Measurements from ENCODE around the gene TEDC1. TPM values are rescaled to one million over a fixed set of nuclear protein-coding genes. Genes with fewer than 3 reads are reported as not detected.

The TEDC1 gene
- polyA plus RNA-seq, 1 donor (not counting 4 experiments of a cell fraction or from before 2014, with no cell fraction given) = 5.0 TPM

DNA sequence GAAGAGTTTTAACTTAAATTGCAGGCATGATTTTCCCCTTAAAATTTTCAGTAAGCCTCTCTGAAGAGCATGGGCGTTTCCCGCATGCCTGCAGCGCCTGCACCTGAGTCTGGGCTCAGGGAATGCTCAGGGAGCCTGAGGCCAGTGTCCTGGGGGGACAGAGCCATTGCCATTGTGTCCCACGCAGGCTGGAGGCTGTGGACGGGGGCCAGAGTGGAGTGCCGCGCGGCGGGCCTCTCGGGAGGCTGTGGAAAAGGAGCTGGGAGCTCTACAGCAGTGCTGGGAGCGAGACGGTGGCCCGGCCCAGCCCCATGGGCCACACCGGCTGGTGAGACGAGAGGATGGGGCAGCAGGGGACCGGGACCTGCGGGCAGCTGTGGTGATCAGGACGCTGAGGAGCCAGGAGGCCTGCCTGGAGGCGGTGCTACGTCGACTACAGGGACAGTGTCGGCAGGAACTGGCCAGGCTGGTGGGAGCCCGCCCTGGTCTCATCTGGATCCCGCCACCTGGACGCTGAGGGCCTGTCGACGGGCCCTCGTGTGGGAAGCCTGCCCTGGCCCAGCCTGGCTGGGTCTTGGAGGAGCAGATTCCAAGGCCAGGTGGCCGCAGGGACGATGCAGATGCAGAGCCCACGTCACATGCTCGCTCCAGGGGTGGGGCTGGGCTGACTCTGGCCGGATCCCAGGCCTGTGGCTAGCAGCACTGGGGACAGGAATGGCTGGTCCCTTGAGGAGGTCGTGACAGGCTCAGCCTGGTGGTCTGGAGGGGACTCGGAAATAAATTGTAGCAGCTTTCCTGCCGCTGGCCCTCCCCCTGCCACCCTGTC, 7.6 kb downstream of the TEDC1 start:
- DNase-seq (ENCODE audit: low read depth, low spot score) = no peak
- Histone ChIP-seq H3K27ac (ENCODE audit: control insufficient read depth, insufficient read depth, low read length) (no peak overlapping the region), H4K20me1 (ENCODE audit: control insufficient read depth, extremely low read depth, insufficient read depth, low read length) (no peaks in the 10 kb centered on the region), H3K27me3 (ENCODE audit: control insufficient read depth, extremely low read depth, insufficient read depth, low read length) (no peaks in the 10 kb centered on the region), H3K9me3 (ENCODE audit: control insufficient read depth, low read depth, low read length) (no peaks in the 10 kb centered on the region), H3K9me1 (ENCODE audit: control insufficient read depth, extremely low read depth, insufficient read depth, low read length) (no peaks in the 10 kb centered on the region), H3K4me1 (ENCODE audit: control insufficient read depth, extremely low read depth, insufficient read depth, low read length) (peaks cover 6% of the 10 kb centered on the region), H3K36me3 (ENCODE audit: control insufficient read depth in 2 of 2, extremely low read depth in 1 of 2, insufficient read depth in 2 of 2, low read length in 2 of 2) (peaks cover 0 to 3% of the 10 kb centered on the region in 2 experiments), H3K79me2 (ENCODE audit: control insufficient read depth, insufficient read depth, low read length) (no peaks in the 10 kb centered on the region), H3K9ac (ENCODE audit: control insufficient read depth, extremely low read depth, insufficient read depth, low read length) (no peak overlapping the region), H2AFZ (ENCODE audit: control insufficient read depth, low read length) (no peak overlapping the region), H3K4me3 (ENCODE audit: control insufficient read depth in 2 of 3, extremely low read depth in 1 of 3, insufficient read depth in 2 of 3, low read depth in 1 of 3, low read length in 3 of 3) (no peak overlapping the region), H3K4me2 (ENCODE audit: control insufficient read depth, extremely low read depth, insufficient read depth, low read depth, low read length) (no peak overlapping the region)
- dilution Hi-C loops (cut with MboI; ENCODE audit: extremely low pct_ligation_motif_present, low sequenced_read_pairs) = no loop called here
- FAIRE-seq = no peak
- no peak for TF ChIP-seq EZH2 (IDR thresholded peaks at IDR 0.05; ENCODE audit: low read length)
- TF ChIP-seq, protein P1, sequence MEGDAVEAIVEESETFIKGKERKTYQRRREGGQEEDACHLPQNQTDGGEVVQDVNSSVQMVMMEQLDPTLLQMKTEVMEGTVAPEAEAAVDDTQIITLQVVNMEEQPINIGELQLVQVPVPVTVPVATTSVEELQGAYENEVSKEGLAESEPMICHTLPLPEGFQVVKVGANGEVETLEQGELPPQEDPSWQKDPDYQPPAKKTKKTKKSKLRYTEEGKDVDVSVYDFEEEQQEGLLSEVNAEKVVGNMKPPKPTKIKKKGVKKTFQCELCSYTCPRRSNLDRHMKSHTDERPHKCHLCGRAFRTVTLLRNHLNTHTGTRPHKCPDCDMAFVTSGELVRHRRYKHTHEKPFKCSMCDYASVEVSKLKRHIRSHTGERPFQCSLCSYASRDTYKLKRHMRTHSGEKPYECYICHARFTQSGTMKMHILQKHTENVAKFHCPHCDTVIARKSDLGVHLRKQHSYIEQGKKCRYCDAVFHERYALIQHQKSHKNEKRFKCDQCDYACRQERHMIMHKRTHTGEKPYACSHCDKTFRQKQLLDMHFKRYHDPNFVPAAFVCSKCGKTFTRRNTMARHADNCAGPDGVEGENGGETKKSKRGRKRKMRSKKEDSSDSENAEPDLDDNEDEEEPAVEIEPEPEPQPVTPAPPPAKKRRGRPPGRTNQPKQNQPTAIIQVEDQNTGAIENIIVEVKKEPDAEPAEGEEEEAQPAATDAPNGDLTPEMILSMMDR (optimal IDR thresholded peaks at IDR 0.05 in 1 of 3, IDR thresholded peaks at IDR 0.05 in 1 of 3, conservative IDR thresholded peaks at IDR 0.05 in 1 of 3; ENCODE audit: extremely low read depth in 1 of 3, insufficient read depth in 2 of 3, low read length in 3 of 3) = no peak

DNA sequence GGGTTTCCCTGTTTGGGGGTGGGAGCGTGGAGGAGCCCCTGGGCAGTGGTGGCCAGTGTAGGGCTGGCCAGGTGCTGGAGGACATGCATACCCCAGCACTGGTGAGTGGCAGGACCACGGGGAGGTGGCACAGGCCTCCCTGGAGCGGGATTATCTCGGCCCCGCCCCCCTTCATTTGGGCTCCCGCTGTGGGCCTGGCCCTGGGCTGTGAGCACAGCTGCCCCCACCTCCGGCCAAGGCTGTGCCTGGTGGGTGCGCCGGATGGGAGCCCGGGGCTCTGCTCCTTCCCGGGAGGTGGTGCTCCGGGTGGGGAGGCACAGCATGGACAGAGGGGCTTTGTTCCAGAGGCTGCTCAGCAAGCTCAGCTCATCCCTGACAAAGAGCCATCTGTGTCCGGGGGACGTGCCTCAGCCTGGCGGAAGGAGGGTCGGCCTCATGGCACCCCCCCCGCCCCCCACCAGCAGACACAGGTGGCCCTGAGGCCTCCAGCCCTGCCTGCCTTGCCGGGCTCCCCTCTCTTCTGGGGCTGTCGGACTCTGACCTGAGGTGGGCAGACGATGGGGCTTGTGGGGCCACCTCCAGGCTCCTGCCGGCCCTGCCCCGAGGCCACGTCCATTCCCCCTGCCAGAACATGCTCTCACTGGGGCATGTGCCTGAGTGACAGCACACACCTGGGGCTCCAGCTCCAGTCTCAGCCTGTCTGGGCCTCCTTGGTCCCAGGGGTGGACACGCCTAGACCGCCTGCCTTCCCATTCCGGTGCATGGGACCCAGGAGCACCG, 8.4 kb downstream of the TEDC1 start:
- Histone ChIP-seq H2AFZ (ENCODE audit: control insufficient read depth, low read length) (no peak overlapping the region), H3K79me2 (ENCODE audit: control insufficient read depth, insufficient read depth, low read length) (no peaks in the 10 kb centered on the region), H3K4me1 (ENCODE audit: control insufficient read depth, extremely low read depth, insufficient read depth, low read length) (peaks cover 6% of the 10 kb centered on the region), H3K27ac (ENCODE audit: control insufficient read depth, insufficient read depth, low read length) (no peak overlapping the region), H3K9ac (ENCODE audit: control insufficient read depth, extremely low read depth, insufficient read depth, low read length) (no peak overlapping the region), H3K9me3 (ENCODE audit: control insufficient read depth, low read depth, low read length) (no peaks in the 10 kb centered on the region), H3K9me1 (ENCODE audit: control insufficient read depth, extremely low read depth, insufficient read depth, low read length) (no peaks in the 10 kb centered on the region), H3K4me2 (ENCODE audit: control insufficient read depth, extremely low read depth, insufficient read depth, low read depth, low read length) (no peak overlapping the region), H4K20me1 (ENCODE audit: control insufficient read depth, extremely low read depth, insufficient read depth, low read length) (no peaks in the 10 kb centered on the region), H3K27me3 (ENCODE audit: control insufficient read depth, extremely low read depth, insufficient read depth, low read length) (no peaks in the 10 kb centered on the region), H3K36me3 (ENCODE audit: control insufficient read depth in 2 of 2, extremely low read depth in 1 of 2, insufficient read depth in 2 of 2, low read length in 2 of 2) (peaks cover 0 to 3% of the 10 kb centered on the region in 2 experiments), H3K4me3 (ENCODE audit: control insufficient read depth in 2 of 3, extremely low read depth in 1 of 3, insufficient read depth in 2 of 3, low read depth in 1 of 3, low read length in 3 of 3) (no peak overlapping the region)
- dilution Hi-C loops (cut with MboI; ENCODE audit: extremely low pct_ligation_motif_present, low sequenced_read_pairs) = no loop called here
- TF ChIP-seq, protein P1 (optimal IDR thresholded peaks at IDR 0.05 in 1 of 3, IDR thresholded peaks at IDR 0.05 in 1 of 3, conservative IDR thresholded peaks at IDR 0.05 in 1 of 3; ENCODE audit: extremely low read depth in 1 of 3, insufficient read depth in 2 of 3, low read length in 3 of 3) = no peak
- no peak for TF ChIP-seq EZH2 (IDR thresholded peaks at IDR 0.05; ENCODE audit: low read length)
- FAIRE-seq (no peak), DNase-seq (ENCODE audit: low read depth, low spot score) (no peak)

Measured in keratinocyte (primary cell).